GM19239 (cell line): ENCODE measurements around the gene REL.
A peak's percentile ranks its signal among the peaks of the same experiment; 100 is the strongest.

Experiments
- DNase-seq: peaks from one replicate; pipeline ENCODE4 v3.0.0; 2011; ENCODE audit warnings: low spot score; ENCODE audit not compliant: insufficient read length
- FAIRE-seq: peaks from 2 replicates; lab custom pipeline; 2011; peaks lifted over from hg19 to GRCh38; lab: Jason Lieb, UNC

The REL gene

GRCh38 chr2:60959501-60959900, 78.1 kb downstream of the REL start:
- DNase-seq (no peak), FAIRE-seq (no peak)

DNA sequence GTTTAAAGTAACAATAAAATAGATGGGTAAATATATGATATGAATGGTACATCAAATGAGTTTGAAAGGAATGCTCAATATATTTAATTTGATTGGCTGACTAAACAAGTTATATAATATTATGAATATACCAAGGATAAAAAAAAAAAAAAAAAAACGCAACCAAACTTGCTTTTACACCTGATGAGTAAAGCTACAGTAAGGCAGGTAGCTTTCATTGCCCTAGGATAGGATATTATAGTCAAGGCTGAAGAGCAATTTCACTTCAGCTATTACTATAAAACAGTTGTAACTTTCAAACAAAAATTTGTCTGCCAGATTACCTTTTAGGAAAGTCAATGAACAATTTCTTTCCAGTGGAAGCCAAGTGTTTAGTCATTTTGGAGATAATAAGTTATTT, 79.3 kb downstream of the REL start:
- no peak for FAIRE-seq

GRCh38 chr2:60961457-60961856, 80.1 kb downstream of the REL start:
- no peak for FAIRE-seq
- DNase-seq: no peak

More for the DNA sequence above, 79.3 kb downstream of the REL start:
- DNase-seq: no peak

- no peak for FAIRE-seq
- DNase-seq: no peak
Observed at GRCh38 chr2:60962528-60962927, 81.2 kb downstream of the REL start.

DNA sequence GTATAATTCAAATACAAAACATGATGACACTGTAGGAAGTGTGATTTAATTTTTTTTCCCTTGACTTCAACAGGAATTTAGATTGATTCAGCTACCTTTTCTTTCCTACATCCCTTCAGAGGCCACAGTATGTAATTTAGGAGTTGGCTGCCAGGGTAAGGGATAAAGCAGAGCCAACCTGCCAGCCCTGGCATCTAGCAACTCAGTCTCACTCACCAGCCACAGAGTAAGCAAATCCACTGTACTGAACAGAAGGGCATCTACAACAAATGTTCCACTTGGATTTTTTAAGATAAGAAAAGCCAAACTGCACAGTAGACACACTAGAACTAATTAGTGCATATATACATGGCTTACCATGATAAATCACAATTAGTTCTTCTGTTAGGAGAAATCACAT, 81.8 kb downstream of the REL start:
- FAIRE-seq (no peak), DNase-seq (no peak)

- FAIRE-seq: peak; percentile 33
- DNase-seq: no peak
Observed at GRCh38 chr2:60964651-60965498, 83.5 kb downstream of the REL start.

DNA sequence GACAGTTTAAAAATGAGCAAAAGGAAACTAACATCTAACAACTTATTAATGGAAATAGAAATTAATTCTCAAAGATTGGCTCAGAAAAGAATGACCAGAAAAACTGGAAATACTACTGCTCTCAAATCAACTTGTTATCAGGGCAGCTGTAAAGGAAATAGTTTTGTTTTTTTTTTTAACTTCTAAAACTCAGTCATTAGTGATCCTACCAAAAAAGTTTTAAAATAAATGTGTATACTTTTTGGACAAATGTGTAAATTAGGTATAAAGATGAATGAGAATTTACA, 84.1 kb downstream of the REL start:
- peak; percentile 69 for FAIRE-seq
- no peak for DNase-seq

DNA sequence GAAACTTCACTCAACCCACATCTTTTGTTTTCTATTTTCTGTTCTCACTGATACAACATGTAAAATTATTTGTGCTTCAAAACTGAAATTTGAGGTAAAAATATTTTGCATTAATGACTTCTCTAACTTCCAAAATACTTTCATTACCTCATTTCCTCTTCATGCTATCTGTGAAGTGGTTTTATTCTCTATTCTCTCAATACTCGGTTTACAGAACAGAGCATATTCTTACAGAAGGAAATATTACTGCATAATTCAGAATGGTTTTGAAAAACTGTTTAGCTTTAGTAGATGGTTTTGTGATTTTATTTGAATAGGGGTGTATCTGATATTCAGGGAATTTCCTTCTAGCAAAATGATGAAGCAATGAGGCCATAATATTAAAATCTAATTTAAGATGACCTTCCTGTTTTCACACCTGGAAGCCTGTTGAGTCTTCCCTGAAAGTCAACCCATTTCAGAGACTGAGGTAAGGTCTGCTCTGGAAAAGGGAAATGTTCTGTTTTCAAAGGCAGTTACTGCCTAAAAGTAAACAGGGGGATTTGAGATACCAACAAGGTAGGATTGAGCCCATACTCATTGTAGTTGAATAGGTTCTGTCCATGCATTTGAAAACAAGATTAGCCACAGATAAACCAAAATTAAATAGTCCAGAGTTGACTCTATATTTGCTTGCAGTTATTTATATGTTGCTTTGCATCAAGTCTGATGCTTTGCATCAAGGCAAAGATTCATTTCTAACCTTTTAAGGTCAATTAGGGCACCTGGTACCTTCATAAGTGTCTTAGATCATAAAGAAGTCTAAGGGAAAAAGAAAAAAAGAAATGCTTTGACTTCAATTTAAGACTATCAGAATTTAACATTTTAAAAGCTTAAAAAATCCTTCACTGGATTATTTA, 85.4 kb downstream of the REL start:
- no peak for DNase-seq
- FAIRE-seq: peak; percentile 82

DNA sequence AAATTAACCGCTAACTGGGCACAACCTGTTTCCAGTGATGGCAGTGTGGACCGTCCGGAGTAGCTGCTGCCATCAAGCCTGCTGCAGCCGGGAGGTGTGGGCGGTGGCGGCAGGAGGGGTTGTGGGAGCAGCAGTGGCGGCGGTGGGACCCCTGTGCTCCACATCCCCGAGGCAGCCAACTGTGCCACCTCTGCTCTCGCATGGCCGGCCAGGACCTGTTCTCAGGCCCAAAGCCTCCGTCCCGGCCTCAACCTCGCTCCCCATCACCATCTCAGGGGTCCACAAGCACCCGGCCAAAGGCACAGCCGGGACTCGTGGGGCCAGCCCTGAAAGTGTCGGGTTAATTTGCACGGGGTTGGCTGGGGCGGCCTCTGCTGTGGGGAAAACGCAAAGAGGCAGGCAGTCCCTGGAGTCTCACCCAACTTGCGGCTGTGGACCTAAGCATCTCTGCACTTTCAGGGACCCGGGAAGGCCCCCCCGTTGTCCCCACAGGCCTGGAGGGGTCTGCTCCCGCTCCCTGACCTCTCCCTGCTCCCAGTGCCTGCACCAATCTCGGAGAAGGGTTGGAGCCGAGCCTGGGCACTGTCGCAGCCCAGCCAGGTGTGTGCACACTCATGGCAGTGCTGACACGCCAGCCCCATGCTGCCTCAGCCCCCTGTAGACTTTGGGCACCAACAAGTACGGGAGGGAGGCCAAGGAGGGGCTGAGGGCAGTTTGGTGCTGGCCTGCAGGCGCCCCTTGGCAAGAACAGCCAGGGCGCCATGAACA, 91.7 kb downstream of the REL start:
- FAIRE-seq: no peak
- DNase-seq: no peak

DNA sequence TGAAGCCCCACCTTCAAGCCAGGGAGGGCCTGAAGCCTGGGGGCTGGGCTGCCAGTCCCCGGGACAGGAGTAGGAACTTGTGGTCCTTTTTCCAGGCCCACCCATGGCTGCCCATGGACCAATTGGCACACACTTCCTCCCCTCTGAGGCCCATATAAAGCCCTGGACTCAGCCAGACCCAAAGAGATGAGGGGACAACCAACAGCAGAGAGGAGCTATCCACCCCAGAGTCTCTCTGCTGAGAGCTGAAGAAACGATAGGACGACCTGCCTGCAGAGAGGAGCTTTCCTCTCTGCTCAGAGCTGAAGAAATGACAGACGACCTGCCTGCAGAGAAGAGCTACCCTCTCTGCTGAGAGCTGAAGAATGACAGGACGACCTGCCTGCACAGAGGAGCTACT, 92.3 kb downstream of the REL start:
- DNase-seq (no peak), FAIRE-seq (no peak)

DNA sequence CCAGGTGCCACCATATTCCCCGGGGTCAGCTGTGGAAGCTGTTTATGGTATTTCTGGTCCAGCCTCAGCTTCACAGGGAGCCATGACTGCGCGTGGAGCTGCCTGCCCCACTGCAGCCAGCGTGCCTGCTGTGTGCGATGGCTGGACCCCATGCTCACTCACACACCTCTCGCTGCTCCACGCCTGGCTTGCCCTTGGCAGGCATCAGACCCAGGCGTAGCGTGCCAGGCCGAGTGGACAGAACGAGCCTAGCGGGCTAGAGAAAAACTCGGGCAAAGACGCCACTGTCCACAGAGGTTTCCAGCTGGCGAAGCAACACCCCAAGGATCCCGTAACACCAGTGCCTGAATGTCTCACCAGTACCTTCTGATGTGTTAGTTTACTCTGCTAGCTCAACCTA, 93.3 kb downstream of the REL start:
- no peak for FAIRE-seq
- no peak for DNase-seq
